ENCODE measurements around the gene RPS24. TPM values are rescaled to one million over a fixed set of nuclear protein-coding genes. Genes with fewer than 3 reads are reported as not detected.

The RPS24 gene
- total and polyA plus RNA-seq, 9 of the 15 experiments (the other 6 are each of a cell fraction or from before 2014, with no cell fraction given): 1,947 to 7,307 (median 5,944) TPM

DNA sequence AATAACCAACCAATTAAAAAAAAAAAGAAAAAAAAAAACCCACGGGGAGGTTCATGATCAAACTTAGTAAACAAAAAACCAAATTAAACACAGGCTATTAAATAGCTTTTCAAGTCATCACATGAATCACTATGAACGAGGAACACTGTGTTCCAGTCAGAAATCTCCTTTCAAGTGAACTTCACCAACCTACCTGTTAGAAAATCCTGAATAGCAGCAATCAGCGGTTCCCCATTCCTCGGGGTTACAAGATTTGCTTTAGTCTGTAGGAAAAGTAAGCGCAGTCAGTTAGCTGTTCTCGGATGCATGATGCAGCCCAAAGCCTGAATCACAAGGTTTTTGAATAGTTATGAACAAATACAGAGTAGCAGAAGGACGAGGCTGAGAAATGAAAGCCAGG is 23.4 kb upstream of the RPS24 start:
- no peak for FAIRE-seq
- Histone ChIP-seq H3K79me2 (ENCODE audit: control insufficient read depth, insufficient read depth, low read length) (no peaks in the 10 kb centered on the region), H3K4me2 (ENCODE audit: insufficient read depth, low read length) (no peak overlapping the region), H2AFZ (ENCODE audit: low read depth, low read length) (no peak overlapping the region), H3K4me1 (replicated peaks in 1 of 2; ENCODE audit: control insufficient read depth in 2 of 2, insufficient read depth in 2 of 2, low read length in 2 of 2) (no peaks in the 10 kb centered on the region), H3K27ac (ENCODE audit: extremely low read depth, low read depth, low read length) (no peak overlapping the region), H3K36me3 (ENCODE audit: control insufficient read depth, insufficient read depth, low read length) (peaks cover 93% of the 10 kb centered on the region), H3K9me1 (ENCODE audit: control insufficient read depth, insufficient read depth, low read length) (no peaks in the 10 kb centered on the region), H3K9ac (ENCODE audit: insufficient read depth in 1 of 2, low read depth in 2 of 2, low read length in 2 of 2) (no peak overlapping the region), H3K27me3 (ENCODE audit: control insufficient read depth in 2 of 2, insufficient read depth in 2 of 2, low read length in 2 of 2) (no peaks in the 10 kb centered on the region), H4K20me1 (replicated peaks; ENCODE audit: control insufficient read depth, insufficient read depth, low read length) (no peaks in the 10 kb centered on the region), H3K4me3 (no peak overlapping the region), H3K9me3 (replicated peaks; ENCODE audit: control insufficient read depth, insufficient read depth, low read depth, low read length) (no peaks in the 10 kb centered on the region)
- TF ChIP-seq CCNT2 (IDR thresholded peaks at IDR 0.05; ENCODE audit: borderline replicate concordance, extremely low read depth, insufficient read length, low read depth, low read length) (no peak), ZC3H8 (IDR thresholded peaks at IDR 0.05) (no peak), SRF (CRISPR knock-in tag; IDR thresholded peaks at IDR 0.05) (no peak), CEBPB (tag; IDR thresholded peaks at IDR 0.05) (no peak), DMBX1 (CRISPR knock-in tag; IDR thresholded peaks at IDR 0.05; ENCODE audit: borderline replicate concordance) (no peak), POLR2B (IDR thresholded peaks at IDR 0.05; ENCODE audit: low read depth, partially characterized antibody) (no peak), THRB (CRISPR knock-in tag; conservative IDR thresholded peaks at IDR 0.05) (no peak), THAP12 (CRISPR knock-in tag; IDR thresholded peaks at IDR 0.05) (no peak), ZFPM2 (CRISPR knock-in tag; IDR thresholded peaks at IDR 0.05) (no peak), ATF6 (CRISPR knock-in tag; IDR thresholded peaks at IDR 0.05) (no peak), POLR2AphosphoS2 (IDR thresholded peaks at IDR 0.05; ENCODE audit: low read length) (no peak)
- TF ChIP-seq, protein P1, sequence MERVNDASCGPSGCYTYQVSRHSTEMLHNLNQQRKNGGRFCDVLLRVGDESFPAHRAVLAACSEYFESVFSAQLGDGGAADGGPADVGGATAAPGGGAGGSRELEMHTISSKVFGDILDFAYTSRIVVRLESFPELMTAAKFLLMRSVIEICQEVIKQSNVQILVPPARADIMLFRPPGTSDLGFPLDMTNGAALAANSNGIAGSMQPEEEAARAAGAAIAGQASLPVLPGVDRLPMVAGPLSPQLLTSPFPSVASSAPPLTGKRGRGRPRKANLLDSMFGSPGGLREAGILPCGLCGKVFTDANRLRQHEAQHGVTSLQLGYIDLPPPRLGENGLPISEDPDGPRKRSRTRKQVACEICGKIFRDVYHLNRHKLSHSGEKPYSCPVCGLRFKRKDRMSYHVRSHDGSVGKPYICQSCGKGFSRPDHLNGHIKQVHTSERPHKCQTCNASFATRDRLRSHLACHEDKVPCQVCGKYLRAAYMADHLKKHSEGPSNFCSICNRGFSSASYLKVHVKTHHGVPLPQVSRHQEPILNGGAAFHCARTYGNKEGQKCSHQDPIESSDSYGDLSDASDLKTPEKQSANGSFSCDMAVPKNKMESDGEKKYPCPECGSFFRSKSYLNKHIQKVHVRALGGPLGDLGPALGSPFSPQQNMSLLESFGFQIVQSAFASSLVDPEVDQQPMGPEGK (CRISPR knock-in tag; IDR thresholded peaks at IDR 0.05; ENCODE audit: borderline replicate concordance): no peak
- ChIA-PET CTCF (ENCODE audit: low intra/inter-chr PET ratio) (no interaction called here), POLR2A (interaction anchor here (0.7 to 1.2 kb wide), 2 partner anchors 24 to 1403 kb away, joined by 3 to 5 read pairs; no protein-coding TSS in a partner anchor)
- intact Hi-C loops (cut with micrococcal nuclease) (no loop called here), in situ Hi-C loops (cut with MboI) (no loop called here)
- no peak for ATAC-seq
- no TSS peak for BruUV-seq (replicated peaks)
- no peak for DNase-seq (ENCODE audit: extremely low read depth in 1 of 4, low spot score in 3 of 4)
- 91% methylated on average over 7 of the region's 7 CpGs for WGBS (ENCODE audit: insufficient coverage, low coverage, missing lambda C conversion rate)

Data from K562 (cell line).